ENCODE data around the gene ERICH2. TPM values are rescaled to one million over a fixed set of nuclear protein-coding genes. Genes with fewer than 3 reads are reported as not detected.

Gene ERICH2
- total RNA-seq, 1 experiment from 2014 or later, result 1.1 TPM

- TF ChIP-seq, protein P1, sequence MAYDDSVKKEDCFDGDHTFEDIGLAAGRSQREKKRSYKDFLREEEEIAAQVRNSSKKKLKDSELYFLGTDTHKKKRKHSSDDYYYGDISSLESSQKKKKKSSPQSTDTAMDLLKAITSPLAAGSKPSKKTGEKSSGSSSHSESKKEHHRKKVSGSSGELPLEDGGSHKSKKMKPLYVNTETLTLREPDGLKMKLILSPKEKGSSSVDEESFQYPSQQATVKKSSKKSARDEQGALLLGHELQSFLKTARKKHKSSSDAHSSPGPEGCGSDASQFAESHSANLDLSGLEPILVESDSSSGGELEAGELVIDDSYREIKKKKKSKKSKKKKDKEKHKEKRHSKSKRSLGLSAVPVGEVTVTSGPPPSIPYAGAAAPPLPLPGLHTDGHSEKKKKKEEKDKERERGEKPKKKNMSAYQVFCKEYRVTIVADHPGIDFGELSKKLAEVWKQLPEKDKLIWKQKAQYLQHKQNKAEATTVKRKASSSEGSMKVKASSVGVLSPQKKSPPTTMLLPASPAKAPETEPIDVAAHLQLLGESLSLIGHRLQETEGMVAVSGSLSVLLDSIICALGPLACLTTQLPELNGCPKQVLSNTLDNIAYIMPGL (CRISPR knock-in tag; IDR thresholded peaks at IDR 0.05), result no peak
- no peak for TF ChIP-seq NR2C2 (CRISPR knock-in tag; IDR thresholded peaks at IDR 0.05)
- no peak for TF ChIP-seq SMAD4 (CRISPR knock-in tag; IDR thresholded peaks at IDR 0.05)
- TF ChIP-seq NFYB (CRISPR knock-in tag; conservative IDR thresholded peaks at IDR 0.05; ENCODE audit: low read depth), result no peak
Observed at GRCh38 chr2:170824526-170825015, 54.4 kb downstream of the ERICH2 start (continued).

GRCh38 chr2:170827841-170828532 lies 57.8 kb downstream of the ERICH2 start:
- no peak for TF ChIP-seq SMAD3 (CRISPR knock-in tag; IDR thresholded peaks at IDR 0.05; ENCODE audit: borderline replicate concordance)
- no peak for TF ChIP-seq IRF1 (CRISPR knock-in tag; IDR thresholded peaks at IDR 0.05)
- no peak for TF ChIP-seq USF2 (CRISPR knock-in tag; IDR thresholded peaks at IDR 0.05)
- TF ChIP-seq, protein P2, sequence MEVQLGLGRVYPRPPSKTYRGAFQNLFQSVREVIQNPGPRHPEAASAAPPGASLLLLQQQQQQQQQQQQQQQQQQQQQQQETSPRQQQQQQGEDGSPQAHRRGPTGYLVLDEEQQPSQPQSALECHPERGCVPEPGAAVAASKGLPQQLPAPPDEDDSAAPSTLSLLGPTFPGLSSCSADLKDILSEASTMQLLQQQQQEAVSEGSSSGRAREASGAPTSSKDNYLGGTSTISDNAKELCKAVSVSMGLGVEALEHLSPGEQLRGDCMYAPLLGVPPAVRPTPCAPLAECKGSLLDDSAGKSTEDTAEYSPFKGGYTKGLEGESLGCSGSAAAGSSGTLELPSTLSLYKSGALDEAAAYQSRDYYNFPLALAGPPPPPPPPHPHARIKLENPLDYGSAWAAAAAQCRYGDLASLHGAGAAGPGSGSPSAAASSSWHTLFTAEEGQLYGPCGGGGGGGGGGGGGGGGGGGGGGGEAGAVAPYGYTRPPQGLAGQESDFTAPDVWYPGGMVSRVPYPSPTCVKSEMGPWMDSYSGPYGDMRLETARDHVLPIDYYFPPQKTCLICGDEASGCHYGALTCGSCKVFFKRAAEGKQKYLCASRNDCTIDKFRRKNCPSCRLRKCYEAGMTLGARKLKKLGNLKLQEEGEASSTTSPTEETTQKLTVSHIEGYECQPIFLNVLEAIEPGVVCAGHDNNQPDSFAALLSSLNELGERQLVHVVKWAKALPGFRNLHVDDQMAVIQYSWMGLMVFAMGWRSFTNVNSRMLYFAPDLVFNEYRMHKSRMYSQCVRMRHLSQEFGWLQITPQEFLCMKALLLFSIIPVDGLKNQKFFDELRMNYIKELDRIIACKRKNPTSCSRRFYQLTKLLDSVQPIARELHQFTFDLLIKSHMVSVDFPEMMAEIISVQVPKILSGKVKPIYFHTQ (CRISPR knock-in tag; IDR thresholded peaks at IDR 0.05), result no peak
- no peak for TF ChIP-seq GABPB1 (CRISPR knock-in tag; IDR thresholded peaks at IDR 0.05)
- TF ChIP-seq RORB (CRISPR knock-in tag; IDR thresholded peaks at IDR 0.05), result no peak
- TF ChIP-seq, protein P3, sequence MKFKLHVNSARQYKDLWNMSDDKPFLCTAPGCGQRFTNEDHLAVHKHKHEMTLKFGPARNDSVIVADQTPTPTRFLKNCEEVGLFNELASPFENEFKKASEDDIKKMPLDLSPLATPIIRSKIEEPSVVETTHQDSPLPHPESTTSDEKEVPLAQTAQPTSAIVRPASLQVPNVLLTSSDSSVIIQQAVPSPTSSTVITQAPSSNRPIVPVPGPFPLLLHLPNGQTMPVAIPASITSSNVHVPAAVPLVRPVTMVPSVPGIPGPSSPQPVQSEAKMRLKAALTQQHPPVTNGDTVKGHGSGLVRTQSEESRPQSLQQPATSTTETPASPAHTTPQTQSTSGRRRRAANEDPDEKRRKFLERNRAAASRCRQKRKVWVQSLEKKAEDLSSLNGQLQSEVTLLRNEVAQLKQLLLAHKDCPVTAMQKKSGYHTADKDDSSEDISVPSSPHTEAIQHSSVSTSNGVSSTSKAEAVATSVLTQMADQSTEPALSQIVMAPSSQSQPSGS (CRISPR knock-in tag; IDR thresholded peaks at IDR 0.05; ENCODE audit: borderline replicate concordance, low read depth), result no peak
- TF ChIP-seq ATF6 (CRISPR knock-in tag; IDR thresholded peaks at IDR 0.05), result no peak
- TF ChIP-seq, protein P4, sequence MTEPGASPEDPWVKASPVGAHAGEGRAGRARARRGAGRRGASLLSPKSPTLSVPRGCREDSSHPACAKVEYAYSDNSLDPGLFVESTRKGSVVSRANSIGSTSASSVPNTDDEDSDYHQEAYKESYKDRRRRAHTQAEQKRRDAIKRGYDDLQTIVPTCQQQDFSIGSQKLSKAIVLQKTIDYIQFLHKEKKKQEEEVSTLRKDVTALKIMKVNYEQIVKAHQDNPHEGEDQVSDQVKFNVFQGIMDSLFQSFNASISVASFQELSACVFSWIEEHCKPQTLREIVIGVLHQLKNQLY (CRISPR knock-in tag; IDR thresholded peaks at IDR 0.05), result no peak
- no peak for TF ChIP-seq USF1 (CRISPR knock-in tag; IDR thresholded peaks at IDR 0.05)
- no peak for TF ChIP-seq TCF7 (CRISPR knock-in tag; IDR thresholded peaks at IDR 0.05; ENCODE audit: low read depth)
- TF ChIP-seq ATF1 (CRISPR knock-in tag; IDR thresholded peaks at IDR 0.05), result no peak
- no peak for TF ChIP-seq ZNF423 (CRISPR knock-in tag; IDR thresholded peaks at IDR 0.05)
- no peak for TF ChIP-seq GRHL2 (CRISPR knock-in tag; IDR thresholded peaks at IDR 0.05; ENCODE audit: insufficient replicate concordance, severe bottlenecking)
- TF ChIP-seq NR2C2 (CRISPR knock-in tag; IDR thresholded peaks at IDR 0.05), result no peak
- TF ChIP-seq ZNF416 (CRISPR knock-in tag; IDR thresholded peaks at IDR 0.05), result no peak
- TF ChIP-seq NR3C1 (CRISPR knock-in tag; conservative IDR thresholded peaks at IDR 0.05; ENCODE audit: low read depth), result no peak
- TF ChIP-seq ZNF232 (CRISPR knock-in tag; IDR thresholded peaks at IDR 0.05), result no peak
- no peaks in the 10 kb centered on the region for H3K36me3 Mint-ChIP-seq
- ATAC-seq (no peak), DNase-seq (ENCODE audit: low spot score) (no peak)
- H3K9me3 Mint-ChIP-seq, result no peaks in the 10 kb centered on the region
- no peak overlapping the region for H3K27ac Mint-ChIP-seq
- peaks cover 9% of the 10 kb centered on the region for H3K4me1 Mint-ChIP-seq
- CTCF ChIA-PET, result interaction anchor here (0.9 to 1.5 kb wide), 2 partner anchors 45 to 101 kb away, joined by 3 to 7 read pairs; partner anchors contain the start of gene GORASP2
- no peak overlapping the region for H3K4me3 Mint-ChIP-seq
- H3K27me3 Mint-ChIP-seq (ENCODE audit: low read depth), result peaks cover 67% of the 10 kb centered on the region
- POLR2A ChIA-PET, result no interaction called here

Measured in WTC11 (cell line).